GM06990 (cell line): Measurements from ENCODE around the gene MAML1.

Experiments used
- DNase-seq: peaks from one replicate; pipeline ENCODE4 v3.0.0-alpha.2; 2011; ENCODE audit not compliant: insufficient read length; ENCODE audit errors: extremely low read depth
- H3K27me3 ChIP-seq: replicated peaks from 2 replicates; pipeline ENCODE4 v1.6.0; 2011; ENCODE audit warnings: low read length; ENCODE audit not compliant: control insufficient read depth, insufficient read depth
- H3K36me3 ChIP-seq: 2 replicates; pipeline ENCODE4 v1.5.1; 2011; ENCODE audit warnings: low read length; ENCODE audit not compliant: control insufficient read depth, insufficient read depth
- H3K4me3 ChIP-seq: replicated peaks from 2 replicates; pipeline ENCODE4 v1.5.1; 2011; ENCODE audit warnings: low read depth, mild to moderate bottlenecking, control low read depth, low read length
- TF ChIP-seq, protein P1 (sequence below): IDR thresholded peaks from 2 replicates; pipeline ENCODE4 v1.5.1; 2011; ENCODE audit warnings: low read length, control low read depth, mild to moderate bottlenecking, inconsistent platforms; ENCODE audit not compliant: insufficient read depth, poor library complexity, severe bottlenecking

Gene MAML1

DNA sequence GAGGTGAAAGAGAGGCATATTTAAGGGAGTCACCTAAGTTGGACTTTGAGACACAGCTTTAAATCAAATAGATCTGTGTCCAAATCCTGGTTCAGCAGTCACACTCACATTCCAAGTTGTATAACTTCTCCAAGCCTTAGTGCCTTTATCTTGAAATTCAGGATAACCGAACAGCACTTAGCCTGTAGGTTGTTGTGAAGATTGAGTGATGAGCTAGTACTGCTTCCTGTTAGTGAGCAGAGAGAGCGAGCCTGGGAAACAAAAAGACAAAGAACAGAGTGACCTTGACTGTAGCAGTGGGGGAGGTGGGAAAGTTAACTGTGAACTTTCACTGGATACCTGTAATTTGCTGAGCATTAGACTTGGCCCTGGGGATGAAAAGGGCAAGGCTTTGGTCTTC is 22.4 kb downstream of the MAML1 start:
- no peak overlapping the region for H3K4me3 ChIP-seq
- H3K36me3 ChIP-seq, result no peaks in the 10 kb centered on the region; the same call in 1 of the 2 replicates
- no peaks in the 10 kb centered on the region for H3K27me3 ChIP-seq
- DNase-seq, result no peak
- TF ChIP-seq, protein P1, sequence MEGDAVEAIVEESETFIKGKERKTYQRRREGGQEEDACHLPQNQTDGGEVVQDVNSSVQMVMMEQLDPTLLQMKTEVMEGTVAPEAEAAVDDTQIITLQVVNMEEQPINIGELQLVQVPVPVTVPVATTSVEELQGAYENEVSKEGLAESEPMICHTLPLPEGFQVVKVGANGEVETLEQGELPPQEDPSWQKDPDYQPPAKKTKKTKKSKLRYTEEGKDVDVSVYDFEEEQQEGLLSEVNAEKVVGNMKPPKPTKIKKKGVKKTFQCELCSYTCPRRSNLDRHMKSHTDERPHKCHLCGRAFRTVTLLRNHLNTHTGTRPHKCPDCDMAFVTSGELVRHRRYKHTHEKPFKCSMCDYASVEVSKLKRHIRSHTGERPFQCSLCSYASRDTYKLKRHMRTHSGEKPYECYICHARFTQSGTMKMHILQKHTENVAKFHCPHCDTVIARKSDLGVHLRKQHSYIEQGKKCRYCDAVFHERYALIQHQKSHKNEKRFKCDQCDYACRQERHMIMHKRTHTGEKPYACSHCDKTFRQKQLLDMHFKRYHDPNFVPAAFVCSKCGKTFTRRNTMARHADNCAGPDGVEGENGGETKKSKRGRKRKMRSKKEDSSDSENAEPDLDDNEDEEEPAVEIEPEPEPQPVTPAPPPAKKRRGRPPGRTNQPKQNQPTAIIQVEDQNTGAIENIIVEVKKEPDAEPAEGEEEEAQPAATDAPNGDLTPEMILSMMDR, result no peak

DNA sequence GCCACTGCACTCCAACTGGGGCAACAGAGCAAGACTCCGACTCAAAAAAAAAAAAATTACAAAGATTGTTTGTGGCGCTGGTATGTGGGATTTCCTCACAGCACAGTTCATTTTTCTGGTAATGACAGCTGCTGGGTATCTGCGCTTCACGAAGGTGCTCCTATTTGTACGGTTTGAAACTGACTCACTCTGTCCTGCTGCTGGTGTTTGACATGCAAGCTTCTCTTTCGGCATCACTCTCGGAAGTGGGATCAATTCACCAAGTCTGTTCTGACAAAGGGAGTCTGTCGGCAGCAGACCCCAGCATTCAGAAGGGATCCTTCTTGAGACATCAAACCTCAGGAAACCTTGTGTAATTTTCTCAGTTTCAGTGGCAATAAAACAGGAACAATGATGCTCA is 26.3 kb downstream of the MAML1 start:
- DNase-seq, result no peak
- Histone ChIP-seq H3K36me3 (no peaks in the 10 kb centered on the region), H3K27me3 (no peaks in the 10 kb centered on the region), H3K4me3 (no peak overlapping the region)
- TF ChIP-seq, protein P1, result no peak

DNA sequence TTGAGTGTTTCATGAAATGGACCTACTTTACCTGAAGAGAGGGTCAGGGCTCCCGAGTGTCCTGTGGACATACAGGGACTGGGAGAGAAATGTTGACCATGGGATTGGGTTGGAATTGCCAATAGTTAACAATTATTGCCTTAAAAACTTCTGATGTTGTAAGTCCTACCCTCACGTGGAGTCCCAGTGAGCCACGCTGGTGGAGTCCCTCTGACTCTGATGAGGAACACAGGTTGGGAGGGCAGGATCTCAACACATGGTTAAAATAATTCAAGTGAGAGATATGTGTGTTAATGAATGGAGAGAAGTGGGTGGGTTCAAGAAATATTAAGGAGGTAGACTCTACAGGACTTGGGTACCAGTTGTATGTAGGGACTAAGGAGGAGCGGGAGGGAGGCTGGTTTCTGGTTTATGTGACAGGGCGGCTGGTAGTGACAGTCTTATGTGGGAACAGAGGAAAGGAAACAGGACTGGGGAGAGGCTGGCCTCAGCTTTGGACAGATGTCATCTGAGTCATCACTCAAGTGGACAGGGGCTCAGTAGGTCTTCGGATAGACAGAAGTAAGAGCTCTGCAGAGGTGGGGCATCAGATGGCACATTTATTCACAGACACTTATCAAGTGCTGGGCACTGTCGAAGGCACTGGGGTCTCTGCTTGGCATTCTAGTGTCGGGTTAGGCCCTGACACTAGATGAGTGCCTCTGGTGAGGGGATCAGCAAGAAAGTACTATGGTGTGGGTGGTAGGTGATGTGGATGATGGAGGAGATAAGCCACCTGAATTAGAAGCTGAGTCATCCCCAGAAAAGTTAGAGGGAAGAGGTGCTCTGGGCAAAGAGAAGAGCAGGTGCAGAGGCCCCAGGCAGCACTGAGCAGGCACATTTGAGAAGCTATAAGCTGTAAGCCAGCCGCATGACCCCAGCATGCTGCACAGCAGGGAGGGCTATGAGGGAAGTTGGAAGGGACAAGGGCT is 27.2 kb downstream of the MAML1 start:
- DNase-seq, result peak; percentile 54
- TF ChIP-seq, protein P1, result no peak
- Histone ChIP-seq H3K36me3 (no peaks in the 10 kb centered on the region), H3K27me3 (no peaks in the 10 kb centered on the region), H3K4me3 (0 out of 2 replicates have a peak overlapping the region, but pooled peaks have one; percentile 1)

DNA sequence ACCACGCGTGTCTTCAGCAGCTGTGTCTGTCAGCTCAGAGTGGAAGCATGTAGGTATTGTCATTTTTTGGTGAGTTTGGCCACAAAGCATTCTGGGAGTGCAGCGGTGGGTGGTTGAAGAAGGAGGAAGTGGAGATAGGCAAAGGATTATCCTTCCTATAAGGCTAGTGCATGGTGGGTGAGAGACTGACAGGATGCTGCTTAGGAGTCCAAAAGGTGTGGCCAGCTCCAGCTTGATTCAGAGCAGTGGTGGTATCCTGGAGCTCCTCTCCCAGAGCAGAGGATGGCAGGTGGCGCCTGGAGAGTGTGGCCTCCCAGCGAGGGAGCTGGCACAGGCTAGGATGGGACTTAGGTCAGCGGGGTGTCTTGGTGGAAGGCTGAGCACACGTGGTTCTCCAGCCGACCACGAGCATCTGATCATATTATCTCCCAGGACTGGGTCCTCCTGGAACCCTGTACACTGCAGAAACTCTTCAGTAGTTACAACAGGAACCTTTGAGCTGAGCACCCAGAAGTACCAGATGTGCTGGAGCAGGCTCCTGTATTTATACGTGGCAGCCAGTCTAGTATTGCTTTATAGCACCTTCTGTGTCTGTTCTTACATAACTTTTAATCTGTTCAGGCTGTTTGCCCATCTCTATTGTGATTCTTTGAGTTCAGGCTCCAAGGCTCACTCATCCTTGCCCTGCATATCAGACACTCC is 29.6 kb downstream of the MAML1 start:
- TF ChIP-seq, protein P1, result no peak
- peak; percentile 21 for DNase-seq
- peaks cover 16% of the 10 kb centered on the region for H3K36me3 ChIP-seq
- no peaks in the 10 kb centered on the region for H3K27me3 ChIP-seq
- H3K4me3 ChIP-seq, result no peak overlapping the region

DNA sequence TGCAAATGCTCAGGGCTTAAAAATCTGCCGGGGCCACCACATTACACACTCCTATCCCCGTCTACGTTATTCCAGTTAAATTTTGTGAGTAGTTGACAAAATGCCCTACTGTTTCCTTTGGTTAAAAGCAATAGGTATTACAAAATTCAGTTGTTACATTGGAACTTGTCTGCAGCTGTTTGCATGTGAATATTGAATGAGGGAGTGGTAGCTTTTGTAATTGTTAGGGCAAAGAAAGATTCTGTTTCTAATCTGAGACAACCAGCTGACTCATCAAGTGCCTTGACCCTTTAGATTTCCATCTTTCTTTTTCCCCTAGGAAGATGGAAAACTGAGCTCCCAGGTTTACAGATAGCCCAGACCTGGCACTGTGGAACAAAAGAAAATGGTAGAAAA is 30.2 kb downstream of the MAML1 start:
- TF ChIP-seq, protein P1, result no peak
- DNase-seq, result no peak
- H3K4me3 ChIP-seq, result no peak overlapping the region
- peaks cover 16% of the 10 kb centered on the region for H3K36me3 ChIP-seq
- H3K27me3 ChIP-seq, result no peaks in the 10 kb centered on the region
